Measurements from ENCODE around the gene KIF11. TPM values are rescaled to one million over a fixed set of nuclear protein-coding genes. Genes with fewer than 3 reads are reported as not detected.
"Not testable (repeated sequence)": the region's sequence is repeated elsewhere in the genome, so short reads cannot be mapped to it uniquely, and the experiment has no call there.

KIF11 gene
- total RNA-seq, 1 donor from 2014 or later: 5.7 TPM

DNA sequence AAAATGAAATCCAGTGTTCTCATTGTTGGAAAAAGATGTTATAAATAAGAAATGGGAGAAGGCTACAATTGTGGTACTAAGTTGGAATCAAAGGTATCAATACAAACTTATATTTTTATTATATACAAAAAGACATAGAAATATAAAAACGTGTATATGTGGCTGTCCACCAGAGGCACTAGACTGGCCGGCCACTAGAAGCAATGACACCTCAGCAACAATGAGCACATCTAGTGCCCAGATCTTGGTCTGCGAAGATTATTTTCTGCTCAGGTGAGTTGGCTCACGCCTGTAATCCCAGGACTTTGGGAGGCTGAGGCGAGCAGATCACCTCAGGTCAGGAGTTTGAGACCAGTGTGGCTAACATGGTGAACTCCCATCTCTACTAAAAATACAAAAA, 40.6 kb upstream of the KIF11 start:
- H3K36me3 ChIP-seq (ENCODE audit: control insufficient read depth, insufficient read depth, low read length): no peaks in the 10 kb centered on the region
- no peak for DNase-seq (ENCODE audit: low read depth)
- TF ChIP-seq, protein P1, sequence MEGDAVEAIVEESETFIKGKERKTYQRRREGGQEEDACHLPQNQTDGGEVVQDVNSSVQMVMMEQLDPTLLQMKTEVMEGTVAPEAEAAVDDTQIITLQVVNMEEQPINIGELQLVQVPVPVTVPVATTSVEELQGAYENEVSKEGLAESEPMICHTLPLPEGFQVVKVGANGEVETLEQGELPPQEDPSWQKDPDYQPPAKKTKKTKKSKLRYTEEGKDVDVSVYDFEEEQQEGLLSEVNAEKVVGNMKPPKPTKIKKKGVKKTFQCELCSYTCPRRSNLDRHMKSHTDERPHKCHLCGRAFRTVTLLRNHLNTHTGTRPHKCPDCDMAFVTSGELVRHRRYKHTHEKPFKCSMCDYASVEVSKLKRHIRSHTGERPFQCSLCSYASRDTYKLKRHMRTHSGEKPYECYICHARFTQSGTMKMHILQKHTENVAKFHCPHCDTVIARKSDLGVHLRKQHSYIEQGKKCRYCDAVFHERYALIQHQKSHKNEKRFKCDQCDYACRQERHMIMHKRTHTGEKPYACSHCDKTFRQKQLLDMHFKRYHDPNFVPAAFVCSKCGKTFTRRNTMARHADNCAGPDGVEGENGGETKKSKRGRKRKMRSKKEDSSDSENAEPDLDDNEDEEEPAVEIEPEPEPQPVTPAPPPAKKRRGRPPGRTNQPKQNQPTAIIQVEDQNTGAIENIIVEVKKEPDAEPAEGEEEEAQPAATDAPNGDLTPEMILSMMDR (IDR thresholded peaks at IDR 0.05; ENCODE audit: insufficient read depth, low read length, poor library complexity, severe bottlenecking): peak; percentile 25
- H3K4me3 ChIP-seq (ENCODE audit: low read depth, low read length): no peak overlapping the region
- no peaks in the 10 kb centered on the region for H3K27me3 ChIP-seq (ENCODE audit: control insufficient read depth, insufficient read depth, low read length)

DNA sequence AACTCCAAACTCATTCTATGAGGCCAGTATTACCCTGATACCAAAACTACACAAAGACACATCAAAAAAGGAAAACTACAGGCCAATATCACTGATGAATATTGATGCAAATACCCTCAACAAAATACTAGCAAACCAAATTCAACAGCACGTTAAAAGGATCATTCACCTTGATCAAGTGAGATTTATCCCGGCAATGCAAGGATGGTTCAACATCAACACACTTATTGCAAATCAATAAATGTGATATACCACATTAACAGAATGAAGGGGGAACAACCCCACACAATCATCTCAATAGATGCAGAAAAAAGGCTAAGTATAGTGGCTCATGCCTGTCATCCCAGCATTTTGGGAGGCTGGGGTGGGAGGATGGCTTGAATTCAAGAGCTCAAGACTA, 39.0 kb upstream of the KIF11 start:
- H3K4me3 ChIP-seq (ENCODE audit: low read depth, low read length): no peak overlapping the region
- H3K27me3 ChIP-seq (ENCODE audit: control insufficient read depth, insufficient read depth, low read length): no peaks in the 10 kb centered on the region
- H3K36me3 ChIP-seq (ENCODE audit: control insufficient read depth, insufficient read depth, low read length): no peaks in the 10 kb centered on the region
- TF ChIP-seq, protein P1 (IDR thresholded peaks at IDR 0.05; ENCODE audit: insufficient read depth, low read length, poor library complexity, severe bottlenecking): no peak
- no peak for DNase-seq (ENCODE audit: low read depth)

DNA sequence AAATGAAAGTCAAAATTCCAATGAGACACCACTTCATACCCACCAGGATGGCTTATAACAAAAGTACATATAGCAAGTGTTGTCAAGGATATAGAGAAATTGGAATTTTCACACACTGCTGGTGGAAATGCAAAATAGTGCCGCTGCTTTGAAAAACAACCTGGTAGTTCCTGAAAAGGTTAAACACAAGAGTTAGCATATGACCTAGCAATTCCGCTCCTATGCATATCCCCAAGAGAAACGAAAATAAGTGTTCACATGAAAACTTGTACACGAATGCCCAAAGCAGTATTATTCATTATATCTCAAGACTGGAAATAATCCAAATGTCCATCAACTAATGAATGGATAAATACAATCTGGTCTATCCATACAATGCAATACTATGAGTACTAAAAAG, 33.9 kb upstream of the KIF11 start:
- TF ChIP-seq, protein P1 (IDR thresholded peaks at IDR 0.05; ENCODE audit: insufficient read depth, low read length, poor library complexity, severe bottlenecking): no peak
- Histone ChIP-seq H3K27me3 (ENCODE audit: control insufficient read depth, insufficient read depth, low read length) (no peaks in the 10 kb centered on the region), H3K36me3 (ENCODE audit: control insufficient read depth, insufficient read depth, low read length) (no peaks in the 10 kb centered on the region), H3K4me3 (ENCODE audit: low read depth, low read length) (no peak overlapping the region)
- DNase-seq (ENCODE audit: low read depth): no peak

DNA sequence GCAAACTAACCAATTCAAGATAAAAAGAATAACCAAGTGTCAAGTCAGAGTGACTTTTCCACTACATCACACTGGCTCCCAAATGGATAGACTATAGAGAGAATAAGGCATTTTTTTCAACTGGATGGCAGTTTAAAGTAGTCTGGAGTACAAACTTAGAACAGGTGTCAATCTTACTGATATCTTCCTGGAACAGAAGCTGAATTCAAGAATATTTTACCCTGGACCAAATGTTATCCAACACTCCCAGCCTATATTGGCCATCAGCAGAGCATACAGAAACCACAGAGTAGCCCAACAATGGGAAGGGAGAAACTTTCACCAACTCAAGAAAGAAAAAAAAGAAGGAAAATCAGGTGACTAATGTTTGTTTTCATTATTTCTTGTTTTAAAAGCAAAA, 30.5 kb upstream of the KIF11 start:
- Histone ChIP-seq H3K36me3 (ENCODE audit: control insufficient read depth, insufficient read depth, low read length) (no peaks in the 10 kb centered on the region), H3K27me3 (ENCODE audit: control insufficient read depth, insufficient read depth, low read length) (no peaks in the 10 kb centered on the region), H3K4me3 (ENCODE audit: low read depth, low read length) (no peak overlapping the region)
- TF ChIP-seq, protein P1 (IDR thresholded peaks at IDR 0.05; ENCODE audit: insufficient read depth, low read length, poor library complexity, severe bottlenecking): no peak
- no peak for DNase-seq (ENCODE audit: low read depth)

DNA sequence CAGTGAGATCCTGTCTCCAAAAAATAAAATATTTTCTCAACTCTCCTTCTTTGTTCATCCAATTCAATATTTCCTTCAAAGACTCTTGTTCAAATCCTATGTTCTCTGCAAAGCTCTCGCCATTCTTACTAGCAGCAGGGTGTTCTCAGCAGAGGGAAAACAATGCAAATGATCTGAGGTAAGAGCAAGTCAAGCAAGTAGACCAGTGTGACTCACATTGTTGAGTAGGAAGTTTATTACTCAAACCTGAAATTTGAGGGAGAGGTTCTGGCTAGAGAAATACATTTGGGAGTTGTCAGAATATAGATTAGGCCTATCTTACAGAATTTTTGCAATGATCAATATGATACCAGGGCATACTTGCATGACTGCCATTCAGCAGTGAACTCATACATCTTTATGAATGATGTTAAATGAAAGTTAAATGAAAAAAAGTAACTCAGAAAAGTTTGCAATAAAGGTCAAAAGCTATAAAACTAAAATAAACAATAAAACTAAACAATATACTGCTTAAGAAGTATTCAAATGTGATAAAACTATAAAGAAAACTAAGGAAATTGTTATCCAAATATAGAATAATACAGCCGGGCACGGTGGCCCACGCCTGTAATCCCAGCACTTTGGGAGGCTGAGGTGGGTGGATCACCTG, 24.9 kb upstream of the KIF11 start:
- TF ChIP-seq, protein P1 (IDR thresholded peaks at IDR 0.05; ENCODE audit: insufficient read depth, low read length, poor library complexity, severe bottlenecking): no peak
- Histone ChIP-seq H3K4me3 (ENCODE audit: low read depth, low read length) (no peak overlapping the region), H3K36me3 (ENCODE audit: control insufficient read depth, insufficient read depth, low read length) (no peaks in the 10 kb centered on the region), H3K27me3 (ENCODE audit: control insufficient read depth, insufficient read depth, low read length) (no peaks in the 10 kb centered on the region)
- peak; percentile 67 for DNase-seq (ENCODE audit: low read depth)

DNA sequence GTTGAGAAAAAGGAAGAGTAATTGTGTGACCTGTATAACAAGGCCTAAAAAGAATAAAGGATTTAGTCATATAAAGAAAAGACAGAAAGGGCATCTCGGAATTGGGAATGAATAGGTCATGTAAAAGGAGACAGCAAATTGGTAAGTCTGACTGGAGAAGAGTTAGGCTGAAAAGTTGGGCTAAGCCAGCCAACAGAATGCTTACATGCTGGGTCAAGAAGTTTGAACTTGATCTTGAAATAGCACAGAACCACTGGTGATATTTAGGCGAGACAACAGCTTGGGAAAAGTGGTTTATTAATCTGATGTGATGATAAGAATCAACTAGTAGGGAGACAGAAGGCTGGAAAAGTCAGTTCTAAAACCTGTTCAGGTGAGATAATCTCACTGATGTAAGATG, 23.9 kb upstream of the KIF11 start:
- Histone ChIP-seq H3K4me3 (ENCODE audit: low read depth, low read length) (no peak overlapping the region), H3K27me3 (ENCODE audit: control insufficient read depth, insufficient read depth, low read length) (no peaks in the 10 kb centered on the region), H3K36me3 (ENCODE audit: control insufficient read depth, insufficient read depth, low read length) (no peaks in the 10 kb centered on the region)
- DNase-seq (ENCODE audit: low read depth): no peak
- TF ChIP-seq, protein P1 (IDR thresholded peaks at IDR 0.05; ENCODE audit: insufficient read depth, low read length, poor library complexity, severe bottlenecking): no peak

DNA sequence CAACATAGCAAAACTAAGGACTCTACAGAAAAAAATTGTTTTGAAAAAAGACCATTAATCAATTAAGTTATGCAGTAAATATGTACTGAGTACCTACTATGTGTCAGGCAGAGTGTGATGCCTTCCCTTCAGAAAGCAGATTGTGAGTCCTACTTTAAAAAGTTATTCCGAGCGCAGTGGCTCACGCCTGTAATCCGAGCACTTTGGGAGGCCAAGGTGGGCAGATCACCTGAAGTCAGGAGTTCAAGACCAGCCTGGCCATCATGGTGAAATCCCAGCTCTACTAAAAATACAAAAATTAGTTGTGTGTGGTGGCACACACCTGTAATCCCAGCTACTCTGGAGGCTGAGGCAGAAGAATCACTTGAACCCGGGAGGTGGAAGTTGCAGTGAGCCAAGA, 23.3 kb upstream of the KIF11 start:
- H3K27me3 ChIP-seq (ENCODE audit: control insufficient read depth, insufficient read depth, low read length); DNase-seq (ENCODE audit: low read depth); H3K36me3 ChIP-seq (ENCODE audit: control insufficient read depth, insufficient read depth, low read length); H3K4me3 ChIP-seq (ENCODE audit: low read depth, low read length): not testable (repeated sequence)
